PFSK-1 (cell line): ENCODE data around the gene DICER1.

Experiments used
- POLR2AphosphoS5 ChIP-seq: IDR thresholded peaks from 2 replicates; pipeline ENCODE4 v1.6.1; 2012; ENCODE audit warnings: low read depth, mild to moderate bottlenecking, control low read depth, low read length, moderate library complexity
- REST ChIP-seq, 2 experiments: IDR thresholded peaks; 2 replicates each; pipeline versions ENCODE4 v1.6.1 to v1.8.0; 2011 to 2012; ENCODE audit warnings: low read depth in 2 of 2, low read length in 2 of 2, control low read depth in 1 of 2, inconsistent platforms in 1 of 2, mild to moderate bottlenecking in 1 of 2, moderate library complexity in 1 of 2; ENCODE audit not compliant: insufficient read depth in 1 of 2
- SIN3A ChIP-seq: IDR thresholded peaks from 2 replicates; pipeline ENCODE4 v1.6.1; 2012; ENCODE audit warnings: mild to moderate bottlenecking, low read length, moderate library complexity, borderline replicate concordance; ENCODE audit not compliant: insufficient read depth
- TAF1 ChIP-seq: IDR thresholded peaks from 2 replicates; pipeline ENCODE4 v1.6.1; 2012; ENCODE audit warnings: low read length, control low read depth, borderline replicate concordance; ENCODE audit not compliant: insufficient read depth

GRCh38 chr14:95098984-95099599 is 58.2 kb downstream of the DICER1 start:
- TF ChIP-seq POLR2AphosphoS5 (no peak), TAF1 (no peak), SIN3A (no peak), REST (IDR thresholded peaks at IDR 0.05; ENCODE audit: insufficient read depth in 1 of 2, low read depth in 2 of 2, low read length in 2 of 2) (no peak)
